ENCODE measurements around the gene PTPDC1. TPM values are rescaled to one million over a fixed set of nuclear protein-coding genes. Genes with fewer than 3 reads are reported as not detected.
"Not testable (repeated sequence)": the region's sequence is repeated elsewhere in the genome, so short reads cannot be mapped to it uniquely, and the experiment has no call there.

Gene PTPDC1
- total RNA-seq, 2 experiments from 2014 or later = 5.2 to 5.7 TPM

GRCh38 chr9:94080249-94080648 is 4.0 kb upstream of the PTPDC1 start:
- DNase-seq = no peak
- Mint-ChIP-seq H3K27ac (no peak overlapping the region), H3K36me3 (ENCODE audit: low read depth) (no peaks in the 10 kb centered on the region), H3K27me3 (no peaks in the 10 kb centered on the region), H3K4me3 (no peak overlapping the region), H3K9me3 (no peaks in the 10 kb centered on the region), H3K4me1 (peaks cover 2% of the 10 kb centered on the region)
- CTCF ChIA-PET = interaction anchor here (0.9 to 1.1 kb wide), 2 partner anchors 11 to 68 kb away, joined by 3 to 4 read pairs; no protein-coding TSS in a partner anchor
- POLR2A ChIA-PET = no interaction called here

- Mint-ChIP-seq H3K4me3 (no peak overlapping the region), H3K4me1 (peaks cover 2% of the 10 kb centered on the region), H3K27me3 (no peaks in the 10 kb centered on the region), H3K36me3 (ENCODE audit: low read depth) (no peaks in the 10 kb centered on the region), H3K27ac (no peak overlapping the region), H3K9me3 (no peaks in the 10 kb centered on the region)
- POLR2A ChIA-PET = no interaction called here
- DNase-seq = no peak
- CTCF ChIA-PET = interaction anchor here (0.6 kb wide), 1 partner anchor 390 kb away, joined by 4 read pairs; no protein-coding TSS in a partner anchor
These were observed 2.8 kb upstream of the PTPDC1 start for GRCh38 chr9:94081435-94081834.

- no peak for DNase-seq
- Mint-ChIP-seq H3K4me1 (peaks cover 2% of the 10 kb centered on the region), H3K27ac (no peak overlapping the region), H3K4me3 (no peak overlapping the region), H3K9me3 (no peaks in the 10 kb centered on the region), H3K36me3 (ENCODE audit: low read depth) (no peaks in the 10 kb centered on the region), H3K27me3 (no peaks in the 10 kb centered on the region)
- ChIA-PET POLR2A (no interaction called here), CTCF (interaction anchor here (0.6 kb wide), 1 partner anchor 389 kb away, joined by 4 read pairs; no protein-coding TSS in a partner anchor)
These were observed 2.3 kb upstream of the PTPDC1 start for GRCh38 chr9:94081864-94082463.

GRCh38 chr9:94082553-94082952 is 1.7 kb upstream of the PTPDC1 start:
- no peaks in the 10 kb centered on the region for H3K36me3 Mint-ChIP-seq (ENCODE audit: low read depth)
- POLR2A ChIA-PET = no interaction called here
- H3K27me3 Mint-ChIP-seq = no peaks in the 10 kb centered on the region
- CTCF ChIA-PET = no interaction called here
- H3K4me3 Mint-ChIP-seq = no peak overlapping the region
- H3K27ac Mint-ChIP-seq = no peak overlapping the region
- H3K4me1 Mint-ChIP-seq = peaks cover 2% of the 10 kb centered on the region
- DNase-seq = no peak
- H3K9me3 Mint-ChIP-seq = no peaks in the 10 kb centered on the region

- POLR2A ChIA-PET = no interaction called here
- Mint-ChIP-seq H3K27ac (no peak overlapping the region), H3K27me3 (no peaks in the 10 kb centered on the region), H3K4me3 (no peak overlapping the region), H3K36me3 (ENCODE audit: low read depth) (no peaks in the 10 kb centered on the region), H3K9me3 (no peaks in the 10 kb centered on the region), H3K4me1 (peaks cover 2% of the 10 kb centered on the region)
- DNase-seq = no peak
- CTCF ChIA-PET = interaction anchor here (0.9 kb wide), 1 partner anchor 123 kb away, joined by 5 read pairs; no protein-coding TSS in a partner anchor
These were observed 1.3 kb upstream of the PTPDC1 start for GRCh38 chr9:94082956-94083355.

- ChIA-PET POLR2A (no interaction called here), CTCF (interaction anchor here (0.9 kb wide), 1 partner anchor 123 kb away, joined by 5 read pairs; no protein-coding TSS in a partner anchor)
- H3K4me1 Mint-ChIP-seq = peaks cover 2% of the 10 kb centered on the region
- no peaks in the 10 kb centered on the region for H3K9me3 Mint-ChIP-seq
- H3K27ac Mint-ChIP-seq = no peak overlapping the region
- H3K4me3 Mint-ChIP-seq = no peak overlapping the region
- peaks cover 2% of the 10 kb centered on the region for H3K36me3 Mint-ChIP-seq (ENCODE audit: low read depth)
- H3K27me3 Mint-ChIP-seq = no peaks in the 10 kb centered on the region
- no peak for DNase-seq
These were observed 880 bp upstream of the PTPDC1 start for GRCh38 chr9:94083384-94083783.

- Mint-ChIP-seq H3K27ac (no peak overlapping the region), H3K4me3 (no peak overlapping the region), H3K9me3 (no peaks in the 10 kb centered on the region), H3K27me3 (no peaks in the 10 kb centered on the region), H3K4me1 (peaks cover 2% of the 10 kb centered on the region), H3K36me3 (ENCODE audit: low read depth) (peaks cover 4% of the 10 kb centered on the region)
- CTCF ChIA-PET = interaction anchor here (1.3 kb wide), 1 partner anchor 19 kb away, joined by 3 read pairs; no protein-coding TSS in a partner anchor
- POLR2A ChIA-PET = no interaction called here
- DNase-seq = no peak
These were observed 887 bp downstream of the PTPDC1 start for GRCh38 chr9:94085062-94085639.

GRCh38 chr9:94086486-94087345 is 2.5 kb downstream of the PTPDC1 start:
- Mint-ChIP-seq H3K4me3 (no peak overlapping the region), H3K27ac (no peak overlapping the region), H3K27me3 (no peaks in the 10 kb centered on the region), H3K9me3 (no peaks in the 10 kb centered on the region), H3K4me1 (peaks cover 2% of the 10 kb centered on the region), H3K36me3 (ENCODE audit: low read depth) (peaks cover 4% of the 10 kb centered on the region)
- POLR2A ChIA-PET = no interaction called here
- CTCF ChIA-PET = interaction anchor here (1.1 kb wide), 1 partner anchor 583 kb away, joined by 3 read pairs; no protein-coding TSS in a partner anchor
- DNase-seq = no peak

- H3K9me3 Mint-ChIP-seq; DNase-seq; H3K27me3 Mint-ChIP-seq; H3K4me3 Mint-ChIP-seq; H3K27ac Mint-ChIP-seq; H3K36me3 Mint-ChIP-seq (ENCODE audit: low read depth); POLR2A ChIA-PET; CTCF ChIA-PET; H3K4me1 Mint-ChIP-seq: not testable (repeated sequence)
These were observed 10.2 kb downstream of the PTPDC1 start for GRCh38 chr9:94094219-94095145.

- ChIA-PET CTCF (interaction anchor here (1.0 kb wide), 1 partner anchor 11 kb away, joined by 3 read pairs; no protein-coding TSS in a partner anchor), POLR2A (no interaction called here)
- no peak overlapping the region for H3K4me3 Mint-ChIP-seq
- H3K36me3 Mint-ChIP-seq (ENCODE audit: low read depth) = peaks cover 4% of the 10 kb centered on the region
- DNase-seq = no peak
- H3K27ac Mint-ChIP-seq = no peak overlapping the region
- no peaks in the 10 kb centered on the region for H3K27me3 Mint-ChIP-seq
- peaks cover 9% of the 10 kb centered on the region for H3K4me1 Mint-ChIP-seq
- H3K9me3 Mint-ChIP-seq = no peaks in the 10 kb centered on the region
These were observed 12.7 kb downstream of the PTPDC1 start for GRCh38 chr9:94096819-94097577.

GRCh38 chr9:94097788-94098414 is 13.6 kb downstream of the PTPDC1 start:
- peaks cover 5% of the 10 kb centered on the region for H3K36me3 Mint-ChIP-seq (ENCODE audit: low read depth)
- CTCF ChIA-PET = interaction anchor here (1.0 kb wide), 1 partner anchor 10 kb away, joined by 3 read pairs; no protein-coding TSS in a partner anchor
- peaks cover 9% of the 10 kb centered on the region for H3K4me1 Mint-ChIP-seq
- POLR2A ChIA-PET = no interaction called here
- no peaks in the 10 kb centered on the region for H3K27me3 Mint-ChIP-seq
- no peak for DNase-seq
- no peak overlapping the region for H3K4me3 Mint-ChIP-seq
- H3K9me3 Mint-ChIP-seq = no peaks in the 10 kb centered on the region
- no peak overlapping the region for H3K27ac Mint-ChIP-seq

Measured in activated CD4-positive, alpha-beta T cell treated with anti-CD3 and anti-CD28 coated beads, Interleukin-2, amount 10 ng/mL, durations not matched to agents 7 days and 5 days (primary cell).